GM21576 (cell line): ENCODE results near the gene CEBPA.

Experiments
- ATAC-seq: cut with Tn5 transposase; IDR thresholded peaks from one replicate; pipeline ENCODE4 v1.9.1; 2021; ENCODE audit warnings: mild to moderate bottlenecking, moderate library complexity; ENCODE audit not compliant: unreplicated experiment

Gene CEBPA

GRCh38 chr19:33273881-33274662 lies 28.3 kb downstream of the CEBPA start:
- ATAC-seq, result no peak

- ATAC-seq, result no peak
Observed at GRCh38 chr19:33273065-33273736, 29.1 kb downstream of the CEBPA start.

GRCh38 chr19:33271246-33272021 lies 30.9 kb downstream of the CEBPA start:
- ATAC-seq, result no peak

- ATAC-seq, result no peak
Observed at GRCh38 chr19:33270769-33271168, 31.6 kb downstream of the CEBPA start.

GRCh38 chr19:33269016-33269415 lies 33.3 kb downstream of the CEBPA start:
- no peak for ATAC-seq

- no peak for ATAC-seq
Observed at GRCh38 chr19:33268162-33268991, 34.0 kb downstream of the CEBPA start.

- no peak for ATAC-seq
Observed at GRCh38 chr19:33267706-33268105, 34.6 kb downstream of the CEBPA start.

- no peak for ATAC-seq
Observed at GRCh38 chr19:33266974-33267484, 35.3 kb downstream of the CEBPA start.

GRCh38 chr19:33264881-33265445 lies 37.4 kb downstream of the CEBPA start:
- no peak for ATAC-seq

- ATAC-seq, result no peak
Observed at GRCh38 chr19:33263325-33264023, 38.9 kb downstream of the CEBPA start.

GRCh38 chr19:33261511-33262189 lies 40.7 kb downstream of the CEBPA start:
- ATAC-seq, result no peak

- no peak for ATAC-seq
Observed at GRCh38 chr19:33260628-33261418, 41.5 kb downstream of the CEBPA start.

GRCh38 chr19:33259539-33259938 lies 42.8 kb downstream of the CEBPA start:
- no peak for ATAC-seq

GRCh38 chr19:33257828-33258227 lies 44.5 kb downstream of the CEBPA start:
- no peak for ATAC-seq

GRCh38 chr19:33256261-33256660 lies 46.1 kb downstream of the CEBPA start:
- ATAC-seq, result no peak

GRCh38 chr19:33255781-33256180 lies 46.6 kb downstream of the CEBPA start:
- ATAC-seq, result no peak

GRCh38 chr19:33254245-33254824 lies 48.0 kb downstream of the CEBPA start:
- ATAC-seq, result no peak

GRCh38 chr19:33252971-33253370 lies 49.4 kb downstream of the CEBPA start:
- ATAC-seq, result no peak
